G401 (cell line): Measurements from ENCODE around the gene BEGAIN. TPM values are rescaled to one million over a fixed set of nuclear protein-coding genes. Genes with fewer than 3 reads are reported as not detected.
A peak's percentile ranks its signal among the peaks of the same experiment; 100 is the strongest.

Experiments used
- DNase-seq: peaks from one replicate; pipeline ENCODE4 v3.0.0-alpha.2; 2015; ENCODE audit warnings: low spot score
- in situ Hi-C: cut with HindIII; loops from 2 replicates; pipeline ENCODE4 v1.10.0; 2016; ENCODE audit warnings: low sequenced_read_pairs, mixed read lengths
- total RNA-seq: library from RNA; depleted of rRNA; stranded (reverse); fragments of >200 nt; shearing (Covaris generic); gene quantifications from 2 replicates; pipeline ENCODE4 v1.2.3, GENCODE V29; 2014

Gene BEGAIN
- total RNA-seq, 1 experiment from 2014 or later = 1.3 TPM

DNA sequence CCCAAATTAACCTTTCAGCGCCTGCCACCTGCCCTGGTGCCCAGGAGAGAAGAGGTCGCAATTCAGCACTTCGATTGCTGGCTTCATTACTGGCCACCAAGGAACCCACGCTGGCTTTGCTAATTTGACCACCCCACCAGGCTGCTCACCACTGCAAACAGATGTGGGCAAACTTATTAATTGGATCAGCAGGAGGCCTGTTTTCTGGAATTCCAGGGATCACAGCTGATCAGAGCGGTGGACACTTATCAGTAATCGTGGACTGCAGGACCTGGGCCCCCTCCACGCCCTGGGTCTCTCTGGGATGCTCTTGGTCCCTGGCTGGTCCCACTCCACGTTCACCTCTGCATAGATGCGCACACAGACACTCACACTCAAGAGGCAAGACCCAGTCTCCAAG, 27.8 kb downstream of the BEGAIN start:
- no peak for DNase-seq
- in situ Hi-C loops = no loop called here

DNA sequence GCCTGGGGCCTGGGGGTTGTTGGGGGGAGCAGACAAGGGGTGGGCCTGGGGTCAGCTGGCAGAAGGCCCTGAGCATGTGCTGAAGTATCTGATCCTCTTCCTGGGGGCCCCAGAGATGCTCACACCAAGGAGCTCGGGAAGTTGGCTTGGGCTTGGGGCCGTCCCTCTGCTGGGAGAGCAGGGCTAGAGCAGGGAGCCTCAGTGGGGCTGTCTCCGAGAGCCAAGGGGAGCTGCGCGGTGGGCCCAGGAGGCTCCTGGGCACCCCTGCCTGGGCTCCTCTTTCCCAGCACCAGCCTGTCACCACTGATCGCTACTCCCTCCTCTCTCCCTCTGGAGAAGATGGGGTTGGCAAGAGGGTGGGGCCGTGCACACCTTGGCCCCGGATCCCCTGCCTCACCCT, 28.3 kb downstream of the BEGAIN start:
- DNase-seq = no peak
- in situ Hi-C loops = no loop called here

GRCh38 chr14:100558226-100558625, 29.0 kb downstream of the BEGAIN start:
- in situ Hi-C loops = no loop called here
- no peak for DNase-seq

DNA sequence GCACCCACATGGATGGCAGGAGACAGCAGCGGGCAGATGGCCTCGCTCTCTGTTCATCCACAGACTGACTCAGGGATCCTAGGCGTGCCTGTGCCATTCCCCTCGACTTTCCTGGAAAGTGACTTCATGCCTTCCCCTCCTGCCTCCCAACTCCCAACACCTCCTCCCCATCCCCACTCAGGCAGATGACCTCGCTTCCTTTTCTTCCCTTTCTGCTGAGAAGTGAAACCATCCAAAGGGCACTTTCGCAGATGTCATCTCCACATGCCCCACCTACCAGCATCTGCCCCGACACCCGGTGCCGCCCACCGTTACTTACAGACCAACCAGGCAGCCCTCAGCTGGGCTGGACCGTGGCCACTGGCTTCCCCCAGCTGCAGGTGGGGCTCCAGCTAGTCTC, 29.6 kb downstream of the BEGAIN start:
- DNase-seq = no peak
- in situ Hi-C loops = no loop called here

DNA sequence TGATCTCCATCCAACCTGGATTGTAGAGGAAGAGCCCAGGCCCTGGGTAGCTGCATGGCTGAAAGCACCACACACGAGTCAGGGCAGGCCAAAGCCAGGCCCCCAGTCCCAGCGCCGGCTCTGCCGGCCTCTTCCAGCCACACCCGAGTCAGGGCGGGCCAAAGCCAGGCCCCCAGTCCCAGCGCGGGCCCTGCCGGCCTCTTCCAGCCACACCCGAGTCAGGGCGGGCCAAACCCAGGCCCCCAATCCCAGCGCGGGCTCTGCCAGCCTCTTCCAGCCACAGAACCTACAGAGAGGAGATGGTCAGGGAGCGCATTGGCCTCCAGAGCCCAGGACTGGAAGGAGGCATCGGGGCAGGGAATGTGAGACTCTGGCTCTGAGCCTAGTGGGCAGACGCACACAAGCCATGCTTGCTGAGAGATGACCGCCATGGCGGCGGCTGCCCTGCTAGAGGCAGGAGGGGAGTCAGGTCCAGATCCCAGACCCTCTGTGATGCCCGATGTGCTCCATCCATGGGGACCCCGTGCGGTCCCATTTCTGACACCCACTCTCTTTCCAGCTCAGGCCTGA, 30.2 kb downstream of the BEGAIN start:
- in situ Hi-C loops = no loop called here
- DNase-seq = peak; percentile 77

GRCh38 chr14:100556140-100556475, 31.1 kb downstream of the BEGAIN start:
- in situ Hi-C loops = no loop called here
- DNase-seq = no peak

- DNase-seq = no peak
- in situ Hi-C loops = no loop called here
These were observed 31.6 kb downstream of the BEGAIN start for GRCh38 chr14:100555436-100556139.

GRCh38 chr14:100554696-100555320, 32.4 kb downstream of the BEGAIN start:
- DNase-seq = no peak
- in situ Hi-C loops = no loop called here

- in situ Hi-C loops = no loop called here
- peak; percentile 61 for DNase-seq
These were observed 33.0 kb downstream of the BEGAIN start for GRCh38 chr14:100554082-100554677.

DNA sequence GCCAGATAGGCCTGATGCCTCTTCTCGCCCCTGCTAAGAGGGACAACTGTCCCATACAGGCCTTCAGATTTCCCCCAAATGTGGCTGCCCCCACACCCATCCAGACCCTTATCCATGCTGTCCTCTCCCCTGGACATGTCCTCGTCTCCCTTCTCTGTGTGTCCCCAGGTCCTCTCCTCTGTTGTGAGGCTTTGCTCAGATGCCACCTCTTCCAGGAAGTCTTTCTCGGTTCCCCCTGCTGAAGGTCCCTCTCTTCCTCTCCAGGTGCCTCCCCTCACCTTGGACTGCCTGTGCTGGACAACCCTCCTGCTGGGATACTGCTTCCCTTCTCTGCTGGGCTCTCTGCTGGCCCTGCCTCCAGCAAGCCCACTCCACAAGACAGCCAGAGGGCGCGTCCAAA, 33.7 kb downstream of the BEGAIN start:
- no peak for DNase-seq
- in situ Hi-C loops = no loop called here

DNA sequence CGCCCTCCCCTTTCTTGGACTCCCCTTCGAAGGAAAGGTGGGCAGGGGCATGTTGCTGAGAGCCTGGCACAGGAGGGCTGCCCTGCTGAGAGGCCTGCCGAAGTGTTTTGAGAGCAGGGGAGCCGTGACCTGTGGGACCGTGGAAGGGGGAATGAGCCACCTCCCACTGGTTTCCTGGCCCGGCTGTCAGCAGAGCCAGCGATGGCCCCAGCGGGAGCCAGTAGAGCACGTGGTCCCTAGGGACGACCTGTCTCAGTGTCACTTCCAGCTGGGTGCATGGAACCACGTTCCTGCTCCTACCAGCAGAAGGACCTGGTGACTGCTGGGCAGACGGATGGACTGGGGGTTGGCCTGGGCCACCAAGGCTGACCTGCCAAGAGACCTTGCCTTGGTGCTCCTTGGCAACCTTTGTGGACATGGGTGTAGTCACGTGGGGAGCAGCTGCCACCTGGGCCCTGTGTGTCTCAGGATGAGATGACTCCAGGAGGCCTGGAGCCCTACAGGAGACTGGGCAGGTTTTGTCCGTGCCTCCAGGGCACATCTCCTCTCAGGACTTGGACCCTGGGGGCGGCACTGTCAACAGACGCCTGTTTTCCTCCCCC, 34.6 kb downstream of the BEGAIN start:
- no peak for DNase-seq
- in situ Hi-C loops = no loop called here

DNA sequence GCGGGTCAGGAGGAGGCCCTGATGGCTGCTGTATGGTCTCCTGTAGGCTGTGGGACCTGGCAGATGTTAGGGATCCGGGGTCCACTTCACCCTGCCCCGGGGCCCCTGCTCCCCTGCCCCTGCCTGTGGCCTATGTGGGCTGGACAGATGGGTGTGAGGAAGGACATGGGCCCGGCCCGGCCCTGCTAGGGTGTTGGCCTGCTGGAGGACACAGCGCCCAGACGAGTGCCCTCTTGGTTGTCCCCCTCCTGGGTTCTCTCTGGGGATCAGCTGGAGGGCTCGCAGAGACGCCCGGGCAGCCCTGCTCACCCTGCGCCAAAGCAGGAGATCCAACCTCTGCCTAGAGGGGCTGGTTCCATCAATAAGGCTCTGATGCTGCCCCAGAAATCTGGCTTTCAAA, 36.2 kb downstream of the BEGAIN start:
- in situ Hi-C loops = no loop called here

DNA sequence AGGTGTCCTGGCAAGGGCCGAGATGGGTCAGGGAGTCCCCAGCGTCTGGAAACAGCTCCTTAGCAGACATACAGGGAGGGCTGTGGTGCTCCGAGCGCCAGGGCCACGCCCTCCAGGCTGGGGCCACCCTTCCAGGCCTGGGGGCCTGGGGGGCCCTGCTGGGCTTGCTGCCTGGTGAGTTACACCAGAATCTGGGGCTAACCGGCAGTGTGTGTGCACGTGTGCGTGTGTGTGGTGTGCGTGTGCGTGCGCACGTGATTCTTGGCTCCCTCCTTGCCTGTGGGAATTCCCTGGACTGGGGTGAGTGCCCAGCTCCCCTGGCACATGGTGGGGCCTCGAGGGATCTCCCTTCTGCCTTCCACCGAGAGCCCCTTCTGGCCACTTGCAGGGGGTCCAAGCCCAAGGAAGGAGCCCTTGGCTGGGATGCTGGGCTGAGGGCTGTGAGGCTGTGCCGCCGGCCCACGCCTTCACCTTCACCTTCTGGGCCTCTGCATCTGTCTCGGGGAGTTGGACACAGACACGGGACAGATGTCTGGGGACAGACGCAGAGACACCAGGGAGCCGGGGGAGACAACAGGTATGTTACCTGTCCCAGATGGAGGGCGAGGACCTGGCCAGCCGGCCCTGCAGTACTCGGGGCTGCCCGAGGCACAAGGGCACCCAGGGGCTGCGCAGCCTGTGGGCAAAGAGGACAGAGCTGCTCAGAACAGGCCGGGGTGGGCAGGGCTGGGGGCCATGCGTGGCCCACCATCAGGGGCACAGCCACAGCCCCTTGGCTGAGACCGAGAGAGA, 37.2 kb downstream of the BEGAIN start:
- DNase-seq = no peak
- in situ Hi-C loops = no loop called here

More for the DNA sequence above, 36.2 kb downstream of the BEGAIN start:
- DNase-seq = no peak

DNA sequence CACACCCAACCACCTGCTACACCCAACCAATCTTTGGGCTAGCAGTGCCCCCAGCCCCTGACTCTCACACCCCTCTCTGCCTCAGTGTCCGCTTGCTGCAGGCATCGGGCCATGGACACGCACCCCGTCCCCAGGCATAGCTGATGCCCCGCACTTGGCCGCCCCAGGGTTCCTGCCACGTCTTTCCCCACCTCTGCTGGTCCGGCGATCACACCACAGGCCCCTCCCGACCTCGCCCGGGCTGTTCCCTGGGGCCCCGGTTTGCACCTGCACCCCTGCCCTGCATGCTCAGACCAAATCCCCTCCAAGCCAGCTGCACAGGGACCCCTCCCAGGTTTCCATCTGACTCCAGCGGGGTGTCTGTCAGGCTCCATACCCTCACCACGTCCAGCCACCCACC, 38.3 kb downstream of the BEGAIN start:
- no peak for DNase-seq
- in situ Hi-C loops = no loop called here

DNA sequence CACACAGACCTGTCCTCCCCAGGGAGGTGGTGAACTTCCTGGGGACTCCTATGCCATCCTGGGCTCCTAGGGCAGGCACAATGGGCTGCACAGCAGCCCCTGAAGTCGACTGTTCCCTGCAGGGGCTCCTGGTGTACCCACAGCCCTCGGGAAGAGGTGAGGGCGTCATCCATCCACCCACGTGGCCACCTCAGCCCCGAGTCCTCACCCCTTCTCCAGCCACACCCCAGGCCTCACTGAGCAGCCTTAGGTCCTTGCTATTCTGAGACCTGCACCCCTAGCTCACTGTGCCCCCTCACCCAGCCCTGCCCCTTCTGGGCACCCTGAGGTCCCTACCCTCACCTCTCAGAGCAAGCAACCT, 38.9 kb downstream of the BEGAIN start:
- in situ Hi-C loops = no loop called here
- DNase-seq = no peak

GRCh38 chr14:100547633-100548294, 39.5 kb downstream of the BEGAIN start:
- in situ Hi-C loops = no loop called here
- DNase-seq = no peak

GRCh38 chr14:100546051-100546443, 41.2 kb downstream of the BEGAIN start:
- DNase-seq = no peak
- in situ Hi-C loops = no loop called here

- DNase-seq = no peak
- in situ Hi-C loops = no loop called here
These were observed 41.9 kb downstream of the BEGAIN start for GRCh38 chr14:100545359-100545758.
